Measurements from ENCODE around the gene SLC7A7.

GRCh38 chr14:22842211-22843122 lies 27.2 kb upstream of the SLC7A7 start:
- no peak for TF ChIP-seq ATF7 (IDR thresholded peaks at IDR 0.05)
- TF ChIP-seq NR0B1 (IDR thresholded peaks at IDR 0.05; ENCODE audit: partially characterized antibody), result no peak
- TF ChIP-seq YY1 (IDR thresholded peaks at IDR 0.05; ENCODE audit: borderline replicate concordance in 1 of 3, control insufficient read depth in 1 of 3, extremely low read depth in 1 of 3, insufficient read depth in 3 of 3, insufficient read length in 1 of 3, insufficient replicate concordance in 2 of 3, low read depth in 1 of 3, low read length in 2 of 3), result no peak
- TF ChIP-seq CBX8 (IDR thresholded peaks at IDR 0.05; ENCODE audit: borderline replicate concordance, extremely low read depth, low read depth, low read length, poor library complexity, severe bottlenecking), result no peak
- TF ChIP-seq ADNP (tag; IDR thresholded peaks at IDR 0.05), result no peak
- TF ChIP-seq NR2C2 (CRISPR knock-in tag; IDR thresholded peaks at IDR 0.05), result no peak
- TF ChIP-seq NR2C2 (tag; IDR thresholded peaks at IDR 0.05), result no peak
- TF ChIP-seq THRAP3 (IDR thresholded peaks at IDR 0.05; ENCODE audit: borderline replicate concordance), result no peak
- no peak for TF ChIP-seq MAFF (IDR thresholded peaks at IDR 0.05; ENCODE audit: low read length)
- TF ChIP-seq ZNF699 (CRISPR knock-in tag; IDR thresholded peaks at IDR 0.05; ENCODE audit: insufficient replicate concordance), result no peak
- TF ChIP-seq JUN (IDR thresholded peaks at IDR 0.05; ENCODE audit: borderline replicate concordance, low read depth, low read length), result no peak
- TF ChIP-seq JUN (CRISPR knock-in tag; IDR thresholded peaks at IDR 0.05; ENCODE audit: borderline replicate concordance), result no peak
- no peak for TF ChIP-seq PRMT5 (CRISPR knock-in tag; IDR thresholded peaks at IDR 0.05)
- TF ChIP-seq ZNF282 (CRISPR knock-in tag; IDR thresholded peaks at IDR 0.05), result no peak
